Measurements from ENCODE around the gene LHFPL2.

The LHFPL2 gene

DNA sequence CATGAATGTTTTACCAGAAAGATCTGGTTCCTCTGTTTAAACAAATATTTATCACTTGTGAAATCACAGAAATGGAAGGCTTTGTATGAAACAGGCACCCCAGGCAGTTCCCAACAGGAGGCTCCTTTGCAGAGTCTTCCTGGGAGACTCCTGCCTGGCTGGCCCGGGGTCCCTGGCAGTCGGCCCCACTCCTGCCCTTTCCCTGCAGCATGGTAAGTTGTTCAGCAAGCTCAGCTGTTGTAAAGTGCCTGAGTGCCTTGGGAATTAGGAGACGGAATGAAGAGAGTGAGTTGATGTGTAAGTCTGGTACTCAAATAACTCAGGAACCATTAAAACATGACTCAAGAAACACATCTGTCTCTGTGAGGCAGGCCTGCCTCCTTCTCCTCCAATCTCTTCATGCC is 17.5 kb upstream of the LHFPL2 start:
- DNase-seq (ENCODE audit: low spot score) = no peak

DNA sequence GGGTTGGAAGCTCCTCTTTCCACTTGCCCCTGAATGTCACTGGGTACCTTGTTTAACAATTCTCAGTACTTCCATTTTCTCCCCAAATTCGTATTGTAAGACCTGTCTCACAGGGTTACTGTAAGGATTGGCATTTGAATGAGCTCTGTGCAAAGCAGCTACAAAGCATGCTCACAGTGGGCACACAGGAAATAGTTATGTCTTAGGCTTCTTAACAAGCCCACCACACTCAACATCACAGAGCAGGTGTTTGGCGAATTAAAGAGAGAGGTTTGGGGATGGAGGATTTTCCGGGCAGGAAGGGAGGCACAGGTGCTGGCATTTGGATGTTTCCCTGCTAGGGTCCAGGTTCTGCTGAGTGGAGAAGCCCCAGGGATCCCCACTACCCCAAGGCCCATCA is 17.0 kb upstream of the LHFPL2 start:
- DNase-seq (ENCODE audit: low spot score) = no peak

DNA sequence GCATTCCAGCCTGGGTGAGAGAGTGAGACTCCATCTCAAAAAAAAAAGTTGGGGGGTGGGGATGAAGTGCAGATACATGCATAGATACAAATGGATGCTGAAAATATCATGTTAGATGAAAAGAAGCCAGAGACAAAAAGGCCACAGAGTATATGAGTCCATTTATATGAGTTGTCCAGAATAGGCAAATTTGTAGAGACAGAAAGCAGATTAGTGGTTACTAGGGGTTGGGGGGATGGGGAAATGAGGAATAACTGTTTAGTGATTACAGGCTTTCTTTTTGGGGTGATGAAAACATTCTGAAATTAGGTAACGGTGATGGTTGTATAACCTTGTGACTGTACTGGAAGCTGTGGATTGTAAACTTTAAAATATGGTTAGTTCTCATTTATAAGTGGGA is 13.8 kb upstream of the LHFPL2 start:
- DNase-seq (ENCODE audit: low spot score) = no peak

DNA sequence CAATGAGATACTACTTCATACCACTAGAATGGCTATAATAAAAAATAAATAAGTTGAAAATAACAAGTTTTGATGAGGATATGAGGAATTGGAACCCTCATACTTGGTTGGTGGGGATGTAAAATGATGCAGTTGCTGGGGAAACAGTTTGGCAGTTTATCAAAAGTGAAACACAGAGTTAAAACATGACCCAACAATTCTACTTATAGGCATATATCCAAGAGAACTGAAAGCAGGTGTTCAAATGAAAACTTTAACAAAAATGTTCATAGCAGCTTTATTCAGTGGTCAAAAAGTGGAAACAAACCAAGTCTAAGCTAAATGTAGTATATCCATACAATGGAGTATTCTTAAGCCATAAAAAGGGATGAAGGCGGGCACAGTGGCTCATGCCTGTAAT is 13.1 kb upstream of the LHFPL2 start:
- DNase-seq (ENCODE audit: low spot score) = no peak

DNA sequence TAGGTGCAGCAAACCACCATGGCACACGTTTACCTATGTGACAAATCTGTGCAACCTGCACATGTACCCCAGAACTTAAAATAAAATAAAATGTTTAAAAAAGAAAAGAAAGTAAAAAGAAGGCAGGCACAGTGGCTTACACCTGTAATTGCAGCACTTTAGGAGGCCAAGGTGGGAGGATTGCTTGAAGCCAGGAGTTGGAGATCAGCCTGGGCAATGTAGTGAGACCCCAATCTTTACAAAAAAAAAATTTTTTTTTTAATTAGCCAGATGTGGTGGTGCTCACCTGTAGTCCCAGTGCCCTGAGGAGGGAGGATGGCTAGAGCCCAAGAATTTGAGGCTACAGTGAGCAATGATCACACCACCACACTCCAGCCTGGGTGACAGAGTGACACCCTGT is 12.5 kb upstream of the LHFPL2 start:
- no peak for DNase-seq (ENCODE audit: low spot score)

DNA sequence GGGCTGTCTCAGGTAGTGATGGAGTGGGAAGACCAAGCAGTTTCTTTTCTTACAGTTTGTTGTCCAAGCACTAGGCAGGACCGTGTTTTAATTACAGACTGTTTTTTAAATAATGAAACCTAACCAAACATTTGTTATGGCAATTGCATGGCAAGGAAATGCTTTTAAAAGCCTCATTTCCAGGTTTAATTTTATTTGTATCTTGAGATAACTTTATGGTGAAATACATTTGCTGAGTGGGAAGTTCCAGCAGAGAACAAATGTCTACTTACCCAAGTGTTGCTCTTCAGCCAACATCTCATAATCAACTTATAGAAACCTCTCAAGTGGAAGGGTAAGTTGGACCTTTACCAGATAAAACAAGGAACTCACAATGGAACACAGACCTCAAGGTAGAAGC is 11.8 kb upstream of the LHFPL2 start:
- no peak for DNase-seq (ENCODE audit: low spot score)

DNA sequence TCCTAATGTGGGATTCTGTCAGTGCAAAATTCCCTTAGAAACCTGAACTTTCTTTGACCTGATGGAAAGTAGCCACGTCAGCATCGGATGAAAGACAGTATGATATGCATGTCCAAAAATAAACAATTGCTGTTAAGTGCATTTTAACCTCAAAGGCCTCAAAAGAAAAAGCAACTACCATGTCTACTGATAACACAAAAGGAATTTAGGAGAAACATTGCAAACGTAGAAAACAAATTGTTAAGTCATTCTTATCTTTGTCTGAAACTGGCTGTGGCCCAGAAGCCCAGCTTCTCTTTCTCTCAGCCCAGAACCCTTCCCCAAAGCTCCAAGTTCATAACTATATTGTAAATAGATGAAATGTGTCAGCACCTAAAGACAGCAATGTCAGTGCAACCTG is 11.1 kb upstream of the LHFPL2 start:
- no peak for DNase-seq (ENCODE audit: low spot score)

DNA sequence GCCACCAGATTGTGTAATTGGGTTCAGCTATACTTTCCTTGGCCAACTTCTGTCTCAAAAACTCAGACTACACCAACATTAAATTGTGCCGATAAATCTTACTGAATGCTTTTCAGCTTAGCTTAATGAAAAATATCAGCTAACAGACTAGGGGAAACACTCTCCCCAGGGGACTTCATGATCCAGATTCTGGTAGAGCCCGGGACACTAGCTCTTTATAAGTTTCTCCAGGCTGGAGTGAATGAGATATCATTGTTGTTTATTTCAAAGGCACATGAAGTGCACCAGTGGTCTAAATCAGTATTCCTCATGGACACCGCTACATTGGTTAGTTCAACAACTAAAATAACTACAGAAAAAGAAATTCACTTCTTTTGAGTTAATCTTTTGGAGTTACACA is 10.5 kb upstream of the LHFPL2 start:
- DNase-seq (ENCODE audit: low spot score) = no peak

DNA sequence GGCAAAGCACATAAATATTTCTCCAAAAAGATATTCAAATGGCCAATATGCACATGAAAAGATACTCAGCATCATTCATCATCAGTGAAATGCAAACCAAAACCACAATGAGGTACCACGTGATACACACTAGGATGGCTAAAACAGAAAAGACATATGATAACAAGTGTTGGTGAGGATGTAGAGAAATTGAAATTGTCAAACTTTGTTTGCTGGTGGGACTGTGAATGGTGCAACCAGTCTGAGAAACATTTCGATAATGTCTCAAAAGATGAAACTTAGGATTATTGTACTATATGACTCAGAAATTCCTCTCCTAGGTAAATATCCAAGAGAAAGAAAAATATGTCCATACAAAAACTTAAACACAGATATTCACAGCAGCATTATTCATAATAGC is 8.6 kb upstream of the LHFPL2 start:
- DNase-seq (ENCODE audit: low spot score) = no peak

DNA sequence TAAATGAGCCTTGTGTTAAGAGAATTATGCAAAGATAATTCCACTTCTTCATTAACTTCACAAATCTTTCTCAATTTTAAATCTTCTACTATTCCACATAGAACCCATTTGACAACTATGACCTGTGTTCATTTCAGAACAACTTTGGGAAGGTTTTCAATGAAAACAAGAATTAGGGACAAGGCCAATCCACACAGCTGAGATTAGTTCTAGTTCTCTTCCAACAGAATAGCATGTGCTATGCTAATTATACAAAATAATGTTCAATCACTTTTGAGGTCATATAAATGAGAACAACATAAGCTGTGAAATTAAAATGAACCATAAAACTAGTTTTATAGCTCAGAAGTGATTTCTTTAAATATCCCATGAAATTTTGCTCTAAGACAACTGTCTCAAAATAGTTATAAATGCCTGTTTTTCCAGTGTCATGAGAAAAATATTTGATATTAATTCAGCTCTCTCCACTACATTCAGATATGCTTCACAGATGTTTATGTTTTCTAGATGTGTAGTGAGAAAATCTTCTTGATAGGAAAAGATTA is 7.2 kb upstream of the LHFPL2 start:
- no peak for DNase-seq (ENCODE audit: low spot score)

DNA sequence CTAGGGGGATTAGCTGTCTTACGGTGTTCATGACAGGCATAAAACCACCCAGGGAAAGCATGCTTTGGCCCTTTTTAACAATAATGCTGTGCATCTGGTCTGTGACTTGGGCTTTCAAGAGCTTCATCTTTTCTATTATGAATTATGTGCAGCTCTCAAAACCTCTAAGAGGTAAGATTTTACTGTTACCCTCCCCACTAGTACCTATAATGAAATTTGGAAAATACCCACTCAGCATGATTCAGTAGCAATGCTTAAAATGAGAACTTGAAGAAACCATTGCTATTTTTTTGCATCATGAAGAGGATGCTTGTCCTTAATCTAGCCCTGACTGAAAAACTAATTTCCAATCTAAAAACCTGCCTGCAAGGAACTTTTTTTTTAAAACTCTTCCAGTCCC is 5.8 kb upstream of the LHFPL2 start:
- DNase-seq (ENCODE audit: low spot score) = no peak

DNA sequence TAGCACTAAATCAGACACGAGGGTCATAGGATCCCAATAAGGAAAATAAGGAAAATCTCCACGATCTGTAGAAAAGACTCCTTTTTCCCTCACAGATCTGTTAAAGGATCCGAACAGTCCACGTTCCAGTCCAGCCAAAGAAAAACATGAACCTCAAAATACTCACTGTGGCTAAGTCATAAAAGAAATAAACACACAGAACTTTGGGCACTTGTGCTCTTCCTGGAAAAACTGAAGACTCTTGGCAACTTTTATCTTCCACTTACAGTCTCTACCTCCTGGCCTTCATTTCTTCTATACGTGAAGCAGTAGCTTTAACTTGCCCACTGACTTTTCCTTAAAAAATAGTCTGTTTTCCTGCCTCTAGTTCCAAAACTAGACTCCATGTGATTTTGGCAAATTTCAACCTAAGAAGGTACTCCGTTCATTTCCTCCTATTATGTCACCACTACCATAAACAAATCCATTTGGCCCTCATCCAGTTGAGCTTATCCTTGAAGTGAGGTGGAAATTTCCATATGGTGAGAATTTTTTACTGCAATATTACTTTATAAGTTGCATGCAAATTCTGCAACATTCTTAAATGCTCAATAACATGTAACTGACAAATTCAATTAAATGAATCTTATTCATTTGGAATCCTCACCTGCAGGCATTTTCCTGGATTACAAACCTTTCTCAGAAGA is 5.3 kb upstream of the LHFPL2 start:
- DNase-seq (ENCODE audit: low spot score) = no peak

DNA sequence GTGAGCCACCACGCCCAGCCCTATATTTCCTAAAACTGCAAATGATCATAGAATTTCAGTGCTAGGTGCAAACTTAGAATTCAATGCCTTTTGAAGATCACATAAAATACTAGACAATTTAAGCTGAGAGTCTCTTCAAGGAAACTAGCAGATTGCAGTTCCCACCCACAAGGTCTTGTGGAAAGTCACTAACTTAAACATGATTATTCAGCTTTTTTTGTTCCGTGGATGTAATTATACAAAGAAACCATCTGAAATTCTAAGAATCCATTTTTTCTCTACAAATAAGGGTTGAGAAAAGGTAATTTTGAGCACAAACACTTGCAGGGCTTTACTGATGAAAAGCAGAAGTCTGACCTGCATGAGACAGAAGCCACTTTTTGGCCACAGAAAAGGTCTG is 4.5 kb upstream of the LHFPL2 start:
- DNase-seq (ENCODE audit: low spot score) = no peak

DNA sequence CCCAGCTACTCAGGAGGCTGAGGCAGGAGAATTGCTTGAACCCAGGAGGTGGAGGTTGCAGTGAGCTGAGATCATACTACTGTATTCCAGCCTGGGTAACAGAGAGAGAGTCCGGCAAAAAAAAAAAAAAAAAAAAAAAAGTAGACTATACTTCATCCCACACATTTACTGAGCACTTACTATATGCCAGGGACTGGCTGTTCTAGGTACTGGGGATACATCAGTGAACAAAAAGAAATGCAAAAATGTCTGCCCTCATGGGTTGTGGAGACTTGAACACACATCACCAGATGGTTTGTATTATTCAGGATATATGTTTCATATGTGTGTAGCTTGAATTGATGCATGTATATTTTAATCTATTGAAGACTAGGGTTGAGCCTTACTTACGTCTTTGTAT is 2.9 kb upstream of the LHFPL2 start:
- no peak for DNase-seq (ENCODE audit: low spot score)

DNA sequence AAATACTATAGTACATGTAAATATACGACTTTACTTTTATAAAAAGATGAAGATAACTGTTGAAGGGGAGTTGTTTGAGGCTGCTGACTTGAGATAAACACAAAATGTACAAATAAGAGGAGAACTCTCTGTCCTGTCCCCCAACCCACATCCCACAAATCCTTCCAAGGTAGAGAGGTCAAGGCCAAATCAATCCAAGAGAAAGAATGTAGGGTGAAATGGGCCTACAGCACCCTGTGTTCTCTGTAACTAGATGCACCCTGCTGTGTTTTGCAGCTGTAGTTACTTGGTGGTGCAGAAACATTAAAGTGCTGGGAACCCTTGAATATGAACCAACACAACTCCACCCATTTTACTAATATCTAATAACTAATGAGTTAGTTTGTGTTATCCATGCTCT is 2.0 kb upstream of the LHFPL2 start:
- no peak for DNase-seq (ENCODE audit: low spot score)

DNA sequence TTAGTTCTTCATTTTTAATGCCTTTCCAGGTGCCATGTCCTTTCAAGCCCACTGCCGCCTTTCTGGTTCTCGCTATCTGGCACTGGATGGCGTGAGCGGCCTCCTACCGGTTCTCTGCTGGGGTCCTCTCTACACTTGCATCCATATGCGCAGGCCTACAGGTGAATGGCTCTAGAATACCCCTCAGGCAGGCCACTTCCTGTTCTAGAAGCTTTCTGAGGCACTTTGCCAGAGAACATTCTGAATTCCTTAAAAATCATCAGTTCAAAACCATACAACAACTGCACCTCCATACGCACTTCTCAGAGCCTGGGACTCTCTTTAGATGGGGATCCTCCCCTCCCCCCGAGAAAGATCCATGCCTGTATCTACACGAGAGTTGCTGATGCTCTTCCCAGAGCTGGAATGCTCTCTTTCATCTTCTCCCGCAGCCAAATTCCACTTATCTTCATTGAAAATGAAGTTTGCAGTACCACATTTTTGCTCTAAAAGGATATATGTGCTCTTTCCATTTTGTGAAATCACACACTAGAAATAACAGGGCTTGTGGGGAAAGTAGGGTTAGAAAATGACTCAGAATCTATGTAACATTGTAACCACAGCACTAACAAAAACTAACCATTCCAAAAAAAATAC is 1.4 kb upstream of the LHFPL2 start:
- no peak for DNase-seq (ENCODE audit: low spot score)

DNA sequence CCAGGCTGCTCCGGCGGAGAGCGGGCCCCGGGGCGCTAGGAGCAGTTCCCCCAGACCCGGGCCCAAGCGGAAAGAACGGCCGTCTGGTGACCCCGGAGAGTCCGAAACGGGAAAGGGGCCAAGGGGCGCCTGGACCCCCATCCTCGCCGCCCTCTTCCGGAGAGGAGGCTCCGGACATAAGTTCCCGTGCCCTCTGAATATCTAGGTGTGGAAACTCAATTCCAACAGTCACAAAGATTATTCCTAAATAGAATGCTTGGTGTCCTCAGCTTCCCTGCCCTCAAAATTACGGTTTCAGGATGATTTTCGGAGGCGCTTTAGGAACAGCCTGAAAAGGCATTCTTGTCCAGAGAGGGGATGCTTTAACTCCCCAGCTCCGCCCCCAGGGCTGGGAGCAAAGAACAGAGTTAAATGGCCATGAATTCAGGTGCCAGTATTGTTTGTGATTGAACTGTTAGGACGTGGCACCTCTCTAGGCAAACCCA is 681 bp upstream of the LHFPL2 start:
- DNase-seq (ENCODE audit: low spot score) = no peak

DNA sequence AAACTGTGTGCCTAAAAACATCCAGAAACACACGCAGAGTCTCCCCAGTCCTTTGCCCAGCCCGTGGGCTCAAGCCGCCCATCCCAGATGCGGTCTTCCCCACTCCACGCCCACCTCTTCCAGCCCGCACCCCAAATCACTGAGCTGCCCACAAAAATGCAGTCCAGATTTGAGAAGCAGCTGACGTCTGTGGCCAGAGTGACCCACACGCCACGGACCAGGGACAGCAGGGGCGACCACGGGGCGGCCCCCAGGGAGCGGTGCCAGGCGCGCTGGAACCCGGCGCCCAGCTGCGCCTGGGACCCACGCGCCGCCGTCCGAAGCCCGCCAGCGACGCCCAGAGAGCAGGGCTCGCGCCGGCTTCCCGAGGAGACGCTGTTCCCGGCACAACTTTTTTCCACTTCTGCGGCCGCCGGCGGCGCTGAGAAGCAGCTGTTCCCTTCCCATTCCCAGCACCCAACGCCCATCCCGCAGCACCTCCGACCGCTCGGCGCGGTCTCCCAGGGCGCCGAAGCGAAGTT is 674 bp downstream of the LHFPL2 start:
- DNase-seq (ENCODE audit: low spot score) = peak; percentile 79

DNA sequence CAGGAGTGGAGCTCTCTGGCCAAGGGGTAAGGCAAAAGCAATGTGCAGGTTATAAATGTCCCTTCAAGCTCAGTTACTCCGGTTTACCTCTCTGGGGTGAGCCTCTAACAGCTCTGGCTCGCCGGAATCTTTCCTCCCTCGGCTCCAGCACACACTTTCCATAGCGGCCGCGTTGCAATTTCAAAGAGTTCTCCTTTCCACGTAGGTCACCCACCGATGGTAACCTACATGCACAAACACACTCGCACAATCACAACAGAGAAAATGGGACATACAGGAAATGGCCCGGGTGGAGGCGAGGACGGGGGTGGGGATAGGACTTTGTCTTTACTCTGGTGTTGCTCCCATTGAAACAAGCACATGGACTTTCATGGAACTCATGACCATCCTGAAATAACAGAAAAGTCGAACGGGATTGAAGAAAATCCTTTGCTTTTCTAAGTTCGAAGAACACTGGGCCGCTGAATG is 1.2 kb downstream of the LHFPL2 start:
- no peak for DNase-seq (ENCODE audit: low spot score)

DNA sequence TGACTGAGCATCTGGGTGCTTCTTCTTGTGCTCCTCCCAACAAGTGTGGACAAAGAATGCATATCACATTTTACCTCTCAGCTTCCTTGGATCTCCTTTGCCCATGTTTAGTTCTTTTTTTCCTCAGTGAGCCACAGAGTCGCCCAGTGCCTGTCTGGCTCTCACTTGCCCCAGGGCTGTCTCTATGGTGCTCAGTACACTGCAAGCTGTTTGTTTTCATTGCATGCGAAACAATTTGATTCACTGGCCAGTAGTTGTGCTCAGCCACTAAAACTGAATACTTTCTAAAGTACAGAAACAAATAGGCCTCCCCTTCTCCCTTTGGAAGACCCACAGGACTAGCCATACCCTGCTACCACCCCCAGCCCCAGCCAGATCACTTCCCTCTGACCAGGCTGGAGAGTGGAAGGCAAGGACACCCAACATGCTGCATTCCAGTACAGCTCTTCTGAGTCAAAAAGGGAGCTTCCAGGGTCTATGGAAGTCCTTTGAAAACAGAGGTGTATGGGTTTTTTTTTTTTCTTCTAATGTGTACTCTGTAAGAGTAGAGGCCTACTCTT is 3.8 kb downstream of the LHFPL2 start:
- no peak for DNase-seq (ENCODE audit: low spot score)

DNA sequence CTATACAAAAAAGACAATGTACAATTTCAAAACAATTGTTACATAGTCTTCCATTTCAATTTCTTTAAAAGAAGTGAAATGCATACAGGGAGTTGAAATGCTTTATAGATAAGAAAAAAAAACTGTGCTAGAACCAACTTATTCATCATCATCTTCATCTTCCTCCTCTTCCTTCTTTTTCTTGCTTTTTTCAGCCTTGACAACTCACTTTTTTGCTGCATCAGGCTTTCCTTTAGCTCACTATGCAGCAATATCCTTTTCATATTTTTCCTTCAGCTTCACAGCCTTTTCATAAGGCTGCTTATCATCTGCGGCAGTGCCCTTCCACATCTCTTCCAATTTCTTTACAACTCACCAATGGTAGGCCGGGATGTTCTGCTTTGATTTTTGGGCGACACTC is 4.4 kb downstream of the LHFPL2 start:
- DNase-seq (ENCODE audit: low spot score) = no peak

DNA sequence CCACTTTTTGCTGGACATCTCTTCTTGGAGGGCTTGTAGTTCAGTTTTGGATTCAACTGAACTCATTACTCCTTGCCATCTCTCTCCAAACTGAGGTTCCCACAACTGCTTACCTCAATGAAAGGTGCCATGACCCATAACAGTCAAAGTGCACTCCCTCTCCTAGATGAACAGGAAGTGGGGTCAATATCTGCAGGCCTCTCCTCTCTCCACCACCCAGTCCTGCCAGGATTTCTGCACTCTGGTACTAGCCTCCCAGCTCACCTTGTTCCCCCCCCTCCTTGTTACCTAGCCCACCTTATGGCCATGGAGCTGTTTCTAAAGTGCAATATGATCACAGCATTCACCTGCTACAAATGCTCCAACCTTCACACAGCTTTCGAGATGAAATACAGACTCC is 5.9 kb downstream of the LHFPL2 start:
- no peak for DNase-seq (ENCODE audit: low spot score)
